Stimulated activated CD8-positive, alpha-beta memory T cell treated with anti-CD3 and anti-CD28 coated beads, Interleukin-4, amount 100 ng/mL, for 4 hours (primary cell): ENCODE data around the gene UBAP2L.

Experiments used
- DNase-seq, 2 donors: peaks; one replicate each; pipeline ENCODE4 v3.0.0-alpha.2; 2020; ENCODE audit warnings: low read depth in 2 of 2, low spot score in 1 of 2

Gene UBAP2L

GRCh38 chr1:154220071-154220969 lies at the start of gene UBAP2L:
Gene UBAP2L, plus strand, starts transcription at chr1:154220955. Its CDS starts 4,169 bp downstream, at chr1:154225124.
- peak; percentile 93 to 99 for DNase-seq

- DNase-seq = no peak
Measured at GRCh38 chr1:154171223-154171583, 49.6 kb upstream of the UBAP2L start.

DNA sequence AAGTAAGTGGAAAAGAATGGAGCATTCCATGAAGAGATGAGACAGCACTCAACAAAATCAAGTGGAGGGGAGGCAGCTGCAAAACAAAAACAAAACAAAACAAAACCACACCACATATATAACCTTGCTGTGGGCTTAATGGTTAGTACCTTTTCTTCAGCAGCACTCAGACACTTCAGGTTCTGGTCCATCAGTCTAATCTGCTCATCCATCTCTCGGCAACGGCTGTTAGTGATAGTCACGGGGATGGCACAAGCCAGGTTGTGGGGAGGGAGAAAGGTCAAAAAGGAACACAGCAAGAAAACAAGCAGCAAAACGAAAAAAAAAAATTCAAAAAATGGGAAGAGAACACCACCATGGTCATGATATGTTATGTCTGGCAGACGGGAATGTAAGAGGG lies 48.9 kb upstream of the UBAP2L start:
- DNase-seq = no peak

DNA sequence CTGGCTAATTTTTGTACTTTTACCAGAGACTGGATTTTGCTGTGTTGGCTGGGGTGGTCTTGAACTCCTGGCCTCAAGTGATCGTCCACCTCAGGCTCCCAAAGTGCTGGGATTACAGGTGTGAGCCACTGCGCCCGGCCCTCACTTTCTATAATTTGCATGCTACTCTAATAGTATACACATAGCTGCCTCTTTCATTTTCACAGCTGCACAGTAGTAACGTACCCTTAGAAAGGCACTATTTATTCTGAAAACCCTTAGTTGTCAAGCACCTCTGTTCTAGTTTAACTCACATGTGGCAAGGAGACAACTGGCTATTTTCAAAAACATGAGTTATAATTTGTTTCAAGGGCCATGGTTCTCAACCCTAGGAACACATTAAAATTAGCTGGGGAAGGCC lies 46.1 kb upstream of the UBAP2L start:
- DNase-seq = no peak

GRCh38 chr1:154176337-154176736 lies 44.4 kb upstream of the UBAP2L start:
- no peak for DNase-seq

DNA sequence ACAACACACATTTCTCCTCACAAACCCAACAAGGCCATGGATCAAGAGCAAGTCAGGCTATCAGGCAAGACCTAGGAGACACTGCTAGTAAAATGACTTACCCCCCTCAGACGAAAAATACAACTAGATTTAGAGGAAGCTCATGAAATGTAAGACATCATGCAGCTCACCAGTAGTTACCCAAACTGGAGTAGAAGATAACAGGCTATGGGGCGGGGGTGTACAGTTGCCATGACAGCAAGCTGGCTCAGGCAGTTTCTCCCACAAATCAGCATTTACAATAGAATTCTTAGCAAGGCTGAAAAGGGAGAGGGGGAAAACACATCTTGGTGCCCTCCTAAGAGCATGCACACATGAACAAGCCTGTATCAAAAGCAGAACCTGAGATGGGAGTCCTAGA lies 42.7 kb upstream of the UBAP2L start:
- DNase-seq = no peak

GRCh38 chr1:154178911-154179811 lies 41.6 kb upstream of the UBAP2L start:
- DNase-seq = no peak

DNA sequence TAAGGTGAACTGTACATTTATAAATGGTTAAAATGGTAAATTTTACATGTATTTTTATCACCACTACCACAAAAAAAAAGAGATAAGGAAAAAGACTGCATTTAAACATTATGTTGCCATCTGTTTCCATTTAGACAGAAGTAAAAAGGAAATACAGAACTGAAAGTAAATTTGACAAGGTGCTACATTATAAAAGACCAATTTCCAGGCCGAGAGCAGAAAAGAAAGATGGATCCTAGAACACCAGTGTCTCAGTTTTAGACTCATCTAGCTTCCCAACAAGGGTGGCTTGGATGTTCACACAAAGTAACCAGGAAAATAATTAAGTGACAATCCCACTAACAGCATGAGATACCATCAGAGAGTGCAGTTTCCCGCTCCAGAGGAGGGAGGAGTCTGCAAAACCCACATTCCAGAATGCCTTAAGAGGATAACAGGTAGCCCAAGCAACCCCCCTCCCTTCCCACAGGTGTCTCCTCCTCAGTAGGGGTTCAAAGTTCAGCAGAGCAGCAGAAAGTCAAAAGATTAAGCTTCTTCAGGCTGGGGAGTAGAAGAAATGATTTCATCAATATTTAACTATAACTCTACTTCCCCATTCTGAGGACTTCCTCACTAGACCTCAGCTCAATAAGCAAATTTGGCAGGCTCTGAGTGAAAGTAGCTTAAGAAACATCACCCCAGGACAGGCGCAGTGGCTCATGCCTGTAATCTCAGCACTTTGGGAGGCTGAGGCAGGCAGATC lies 40.6 kb upstream of the UBAP2L start:
- no peak for DNase-seq

DNA sequence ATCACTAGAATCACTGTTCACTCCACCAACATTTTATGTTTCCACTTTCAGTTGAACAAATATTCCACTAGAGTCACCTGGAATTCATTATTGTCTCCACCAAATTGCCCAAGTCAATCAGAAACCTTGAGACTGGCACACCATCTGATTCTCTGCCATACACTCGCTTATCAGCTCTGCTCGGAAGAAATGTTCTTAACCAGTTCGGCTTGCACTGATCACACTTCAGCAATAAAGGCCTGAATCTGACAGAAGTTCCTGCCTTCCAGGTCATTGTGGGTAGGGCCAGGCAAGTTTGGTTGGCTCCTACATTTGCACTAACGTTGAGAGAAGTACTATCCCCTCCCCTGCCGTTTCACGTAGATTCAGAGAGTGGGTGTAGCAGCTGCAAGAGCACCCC lies 38.8 kb upstream of the UBAP2L start:
- DNase-seq = no peak

GRCh38 chr1:154182344-154183045 lies 38.3 kb upstream of the UBAP2L start:
- peak; percentile 24 to 53 for DNase-seq

DNA sequence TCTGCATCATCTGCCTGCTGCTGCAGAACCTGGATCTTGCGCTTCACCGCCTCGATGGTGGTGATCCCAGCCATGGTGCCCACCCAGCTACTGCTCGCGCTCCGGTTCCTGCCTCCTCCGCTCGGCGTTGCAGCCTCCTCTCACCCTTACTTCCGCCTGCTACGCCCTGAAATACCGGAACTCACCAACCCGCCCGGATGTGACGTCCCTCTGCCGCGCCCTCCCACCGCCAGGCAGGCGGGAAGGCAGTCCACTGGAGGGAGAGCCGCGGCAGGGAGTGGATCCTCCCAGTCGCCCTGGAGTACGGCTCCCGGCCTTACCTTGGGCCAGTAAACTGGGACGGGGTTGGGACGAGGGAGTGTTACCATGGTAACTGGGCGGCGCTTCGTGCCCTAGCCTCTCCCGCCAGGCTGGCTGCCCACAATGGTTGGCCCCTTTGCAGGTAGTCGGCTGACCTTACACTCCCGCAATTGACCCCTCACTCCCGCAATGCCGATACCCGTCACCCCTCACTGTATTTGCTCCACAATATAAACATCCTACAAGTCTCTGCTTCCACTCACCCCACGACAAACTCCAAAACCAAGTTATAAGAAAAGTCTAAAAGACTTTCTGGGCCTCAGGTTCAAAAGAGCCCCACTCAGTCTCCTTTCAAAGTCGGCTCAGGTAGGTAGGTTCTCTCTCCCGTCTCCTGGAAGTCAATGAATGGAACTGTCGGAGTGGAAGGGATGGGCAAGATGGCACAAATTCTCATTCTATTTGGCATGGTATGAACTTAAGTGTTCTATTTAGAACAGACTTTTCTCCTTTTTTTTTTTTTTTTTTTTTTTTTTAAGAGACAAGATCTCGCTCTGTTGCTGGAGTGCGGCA lies 37.5 kb upstream of the UBAP2L start:
- DNase-seq = peak; percentile 87 to 89

- peak; percentile 31 to 35 for DNase-seq
Measured at GRCh38 chr1:154186177-154186576, 34.6 kb upstream of the UBAP2L start.

DNA sequence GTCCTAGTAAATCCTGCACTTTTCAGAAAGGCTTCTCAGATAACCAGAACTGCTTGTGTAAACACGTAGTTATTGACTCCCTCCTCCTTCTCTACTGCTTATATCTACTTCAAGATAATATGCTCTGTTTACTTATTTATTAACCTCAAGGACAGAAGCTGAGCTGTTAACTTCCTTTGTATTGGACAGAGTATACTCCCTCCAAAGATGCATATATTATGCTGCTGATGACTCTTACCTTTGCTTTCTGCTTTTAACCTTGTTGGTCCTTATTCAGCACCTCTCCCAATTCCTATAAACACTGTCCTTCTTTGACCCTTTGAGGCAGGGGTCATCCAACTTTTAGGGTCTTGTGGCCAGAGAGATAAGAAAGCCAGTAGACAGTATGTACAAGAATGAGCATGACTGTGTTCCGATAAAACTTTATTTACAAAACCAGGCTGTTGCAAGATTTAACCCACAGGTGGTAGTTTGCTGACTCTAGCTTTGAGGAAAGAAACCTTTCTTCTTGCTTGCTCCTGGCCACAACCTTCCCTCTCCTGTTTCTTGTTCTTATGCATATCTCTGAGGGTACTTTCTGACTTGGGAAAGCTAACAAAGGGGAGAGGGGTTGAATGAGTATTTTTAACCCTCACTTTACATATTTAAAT lies 33.8 kb upstream of the UBAP2L start:
- no peak for DNase-seq

GRCh38 chr1:154190550-154190949 lies 30.2 kb upstream of the UBAP2L start:
- no peak for DNase-seq

GRCh38 chr1:154191990-154192461 lies 28.7 kb upstream of the UBAP2L start, which contains the start of gene TPM3:
Gene TPM3, minus strand, starts transcription at chr1:154192100. Its CDS starts 82 bp downstream, at chr1:154192018.
- DNase-seq = no peak

GRCh38 chr1:154192476-154192875 lies 28.3 kb upstream of the UBAP2L start:
- DNase-seq = no peak

- DNase-seq = no peak
Measured at GRCh38 chr1:154193821-154194220, 26.9 kb upstream of the UBAP2L start.

GRCh38 chr1:154198756-154199562 lies 21.8 kb upstream of the UBAP2L start:
- peak; percentile 9 to 12 for DNase-seq
